HG03571 (cell line): ENCODE results near the gene SPHK1.

ENCODE experiments used
- ATAC-seq: cut with Tn5 transposase; IDR thresholded peaks from one replicate; pipeline ENCODE4 v1.9.1; 2021; ENCODE audit not compliant: unreplicated experiment

Gene SPHK1

DNA sequence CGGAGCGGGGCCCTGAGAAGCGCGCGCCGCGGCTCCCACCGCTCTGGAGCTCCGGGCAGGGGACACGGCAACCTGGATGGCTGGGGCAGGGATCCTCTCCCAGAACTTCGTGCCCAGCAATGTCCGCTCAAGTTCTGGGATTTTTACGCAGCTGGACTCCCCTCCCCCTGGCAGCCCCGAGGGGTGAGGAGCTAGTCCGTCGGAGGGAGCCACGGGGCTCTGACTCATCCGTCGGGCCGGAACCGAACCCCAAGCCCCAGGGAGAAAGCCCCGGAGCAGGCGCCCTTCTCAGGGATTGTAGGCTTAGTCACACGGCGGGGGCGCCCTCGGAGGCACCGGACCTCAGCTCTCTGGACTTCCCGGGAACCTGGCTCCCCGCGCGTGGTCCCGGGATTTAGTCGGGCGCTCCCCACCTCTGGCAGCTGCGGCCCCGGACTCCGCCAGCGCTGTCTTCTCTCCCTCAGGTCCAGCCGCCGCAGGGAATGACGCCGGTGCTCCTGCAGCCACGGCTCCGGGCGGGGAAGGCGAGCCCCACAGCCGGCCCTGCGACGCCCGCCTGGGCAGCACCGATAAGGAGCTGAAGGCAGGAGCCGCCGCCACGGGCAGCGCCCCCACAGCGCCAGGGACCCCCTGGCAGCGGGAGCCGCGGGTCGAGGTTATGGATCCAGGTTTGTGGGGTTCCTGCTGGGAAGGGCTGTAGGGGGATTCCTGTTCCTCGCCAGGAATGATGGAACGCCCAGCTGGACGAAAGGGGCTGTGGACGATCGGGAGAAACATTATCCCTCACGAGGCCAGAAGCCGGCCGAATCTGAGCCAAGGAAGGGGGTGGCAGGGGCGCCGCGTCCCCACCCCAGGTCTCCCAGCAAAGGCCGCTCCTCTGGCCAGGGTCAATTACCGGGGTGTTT is 830 bp downstream of the SPHK1 start:
- ATAC-seq = no peak

DNA sequence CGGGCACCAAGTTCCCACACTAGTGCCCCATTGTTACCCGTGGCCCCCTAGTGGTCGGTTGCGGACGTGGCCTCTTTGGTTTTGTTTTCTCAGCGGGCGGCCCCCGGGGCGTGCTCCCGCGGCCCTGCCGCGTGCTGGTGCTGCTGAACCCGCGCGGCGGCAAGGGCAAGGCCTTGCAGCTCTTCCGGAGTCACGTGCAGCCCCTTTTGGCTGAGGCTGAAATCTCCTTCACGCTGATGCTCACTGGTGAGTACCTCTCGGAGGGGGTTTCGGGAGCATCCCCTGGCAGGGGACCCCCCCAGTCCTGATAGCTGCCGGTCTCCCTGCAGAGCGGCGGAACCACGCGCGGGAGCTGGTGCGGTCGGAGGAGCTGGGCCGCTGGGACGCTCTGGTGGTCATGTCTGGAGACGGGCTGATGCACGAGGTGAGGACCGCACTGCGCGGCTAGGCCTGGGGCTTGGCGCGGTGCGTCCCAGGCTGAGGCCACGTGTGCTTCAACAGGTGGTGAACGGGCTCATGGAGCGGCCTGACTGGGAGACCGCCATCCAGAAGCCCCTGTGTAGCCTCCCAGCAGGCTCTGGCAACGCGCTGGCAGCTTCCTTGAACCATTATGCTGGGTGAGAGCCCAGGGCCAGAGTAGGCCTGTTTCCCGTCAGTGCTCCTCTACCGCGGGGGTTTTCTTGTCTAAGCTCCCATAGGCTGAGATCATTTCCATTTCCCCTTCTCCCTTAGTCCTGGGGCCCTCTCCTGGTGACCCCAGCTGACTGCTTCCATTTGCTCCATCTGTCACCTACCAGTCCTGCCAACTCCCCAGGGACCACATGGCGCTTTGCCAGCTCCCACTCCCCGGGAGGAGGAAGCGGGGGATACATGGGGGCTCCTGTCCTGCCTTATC is 1.7 kb downstream of the SPHK1 start:
- no peak for ATAC-seq

DNA sequence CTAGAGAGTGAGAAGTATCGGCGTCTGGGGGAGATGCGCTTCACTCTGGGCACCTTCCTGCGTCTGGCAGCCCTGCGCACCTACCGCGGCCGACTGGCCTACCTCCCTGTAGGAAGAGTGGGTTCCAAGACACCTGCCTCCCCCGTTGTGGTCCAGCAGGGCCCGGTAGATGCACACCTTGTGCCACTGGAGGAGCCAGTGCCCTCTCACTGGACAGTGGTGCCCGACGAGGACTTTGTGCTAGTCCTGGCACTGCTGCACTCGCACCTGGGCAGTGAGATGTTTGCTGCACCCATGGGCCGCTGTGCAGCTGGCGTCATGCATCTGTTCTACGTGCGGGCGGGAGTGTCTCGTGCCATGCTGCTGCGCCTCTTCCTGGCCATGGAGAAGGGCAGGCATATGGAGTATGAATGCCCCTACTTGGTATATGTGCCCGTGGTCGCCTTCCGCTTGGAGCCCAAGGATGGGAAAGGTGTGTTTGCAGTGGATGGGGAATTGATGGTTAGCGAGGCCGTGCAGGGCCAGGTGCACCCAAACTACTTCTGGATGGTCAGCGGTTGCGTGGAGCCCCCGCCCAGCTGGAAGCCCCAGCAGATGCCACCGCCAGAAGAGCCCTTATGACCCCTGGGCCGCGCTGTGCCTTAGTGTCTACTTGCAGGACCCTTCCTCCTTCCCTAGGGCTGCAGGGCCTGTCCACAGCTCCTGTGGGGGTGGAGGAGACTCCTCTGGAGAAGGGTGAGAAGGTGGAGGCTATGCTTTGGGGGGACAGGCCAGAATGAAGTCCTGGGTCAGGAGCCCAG is 2.8 kb downstream of the SPHK1 start:
- no peak for ATAC-seq

DNA sequence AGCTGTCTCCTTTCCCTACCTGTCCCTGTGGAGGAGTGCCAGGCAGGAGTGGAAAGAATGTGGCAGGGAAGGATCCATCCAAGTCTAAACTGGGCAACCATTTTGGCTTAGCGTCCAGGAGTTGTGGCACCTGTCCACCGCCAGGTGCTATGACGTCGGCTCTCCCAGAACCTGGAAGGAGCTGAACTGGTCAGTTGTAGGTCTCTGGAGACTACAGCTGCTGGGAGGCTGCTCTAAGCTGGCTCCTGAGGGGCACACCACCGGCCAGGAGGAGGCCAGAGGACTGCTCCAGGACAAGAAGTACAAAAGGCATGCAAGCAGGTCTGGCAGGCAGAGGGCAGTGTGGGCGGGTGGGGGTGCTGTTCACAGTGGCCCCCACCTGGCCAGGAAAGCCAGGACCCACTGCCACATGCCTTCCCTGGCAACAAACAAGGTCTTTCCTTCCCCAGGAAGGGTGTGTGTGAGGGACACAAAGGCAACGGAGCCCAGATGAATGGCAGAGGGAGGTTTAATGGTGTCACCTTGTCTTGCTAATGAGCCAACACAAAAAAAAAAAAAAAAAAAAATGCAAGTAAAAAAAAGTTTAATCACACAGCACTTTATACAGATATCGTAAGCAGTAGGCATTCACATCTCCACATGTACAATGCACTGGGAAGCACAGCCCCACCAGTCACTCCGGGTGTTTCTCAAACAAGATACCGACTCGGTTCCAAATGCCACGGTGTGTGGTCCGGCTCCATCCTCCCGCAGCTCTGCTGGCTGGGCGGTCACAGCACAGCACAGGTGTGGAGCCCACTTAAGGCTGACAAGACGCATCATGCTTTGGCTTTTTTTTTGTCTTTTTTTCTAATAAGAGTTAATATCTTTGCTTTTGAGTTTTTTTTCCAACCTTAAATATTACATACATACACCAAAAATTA is 4.8 kb downstream of the SPHK1 start:
- no peak for ATAC-seq

DNA sequence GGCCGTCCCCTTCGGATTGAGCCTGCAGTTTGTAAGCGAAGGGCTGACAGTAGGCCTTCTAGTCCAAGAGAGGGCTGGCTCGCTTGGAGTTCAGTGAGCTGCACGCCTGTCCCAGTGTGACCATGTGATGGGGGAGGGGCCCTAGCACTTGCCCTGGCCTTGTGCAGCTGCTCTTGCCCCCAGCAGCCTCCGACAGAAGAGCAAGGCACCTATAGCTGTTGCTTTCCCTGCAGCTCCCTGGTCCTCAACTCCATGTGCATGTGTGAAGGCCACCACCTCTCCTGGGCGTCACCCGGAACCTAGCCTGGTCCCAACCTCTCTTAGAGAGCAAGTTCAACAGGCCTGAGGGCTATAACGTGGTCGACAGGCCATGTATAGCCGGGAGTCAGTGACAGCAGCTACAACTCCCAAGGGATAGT is 5.6 kb downstream of the SPHK1 start:
- no peak for ATAC-seq

DNA sequence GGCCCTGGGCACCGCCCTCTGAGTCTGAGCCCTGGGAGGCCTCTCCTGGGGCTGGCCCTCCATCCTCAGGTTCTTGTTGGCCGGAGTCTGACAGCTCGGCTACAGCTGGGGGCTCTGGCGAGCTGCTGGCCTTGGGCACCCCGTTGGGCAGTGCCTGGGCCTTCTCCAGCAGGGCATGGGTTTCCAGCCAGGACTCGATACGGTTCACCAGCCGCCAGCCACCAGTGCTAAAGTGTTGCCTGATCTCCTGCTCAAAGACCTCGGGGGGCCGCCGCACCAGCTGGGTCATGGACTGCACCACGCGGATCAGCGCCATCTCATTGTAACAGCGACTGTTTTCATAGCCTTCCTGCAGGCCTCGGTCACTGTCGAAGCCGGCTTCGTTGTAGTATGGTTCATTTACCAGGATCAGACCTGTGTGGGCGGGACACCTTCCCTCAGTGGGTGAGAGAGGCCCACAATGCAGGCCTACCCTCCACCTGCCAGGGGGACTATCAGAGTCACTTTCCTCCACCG is 6.8 kb downstream of the SPHK1 start:
- ATAC-seq = no peak

DNA sequence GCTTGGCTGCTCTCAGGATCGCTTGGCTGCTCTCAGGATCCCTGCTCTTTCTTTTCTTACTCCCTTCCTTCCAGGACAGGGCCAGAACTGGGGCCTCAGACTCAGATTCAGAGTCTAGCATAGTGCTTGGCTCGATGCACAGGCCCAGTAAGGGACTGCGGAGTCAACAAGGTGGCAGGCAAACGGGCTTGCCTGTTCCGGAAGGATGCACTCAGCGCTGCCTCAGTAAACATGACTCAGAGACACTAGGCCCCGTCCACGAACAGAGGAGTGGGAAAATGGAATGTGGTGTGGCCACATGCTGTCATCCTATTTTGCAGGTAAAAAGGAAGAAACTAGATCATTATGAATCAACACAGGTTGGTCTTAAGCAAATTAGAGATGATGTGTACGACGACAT is 9.8 kb downstream of the SPHK1 start:
- ATAC-seq = no peak

DNA sequence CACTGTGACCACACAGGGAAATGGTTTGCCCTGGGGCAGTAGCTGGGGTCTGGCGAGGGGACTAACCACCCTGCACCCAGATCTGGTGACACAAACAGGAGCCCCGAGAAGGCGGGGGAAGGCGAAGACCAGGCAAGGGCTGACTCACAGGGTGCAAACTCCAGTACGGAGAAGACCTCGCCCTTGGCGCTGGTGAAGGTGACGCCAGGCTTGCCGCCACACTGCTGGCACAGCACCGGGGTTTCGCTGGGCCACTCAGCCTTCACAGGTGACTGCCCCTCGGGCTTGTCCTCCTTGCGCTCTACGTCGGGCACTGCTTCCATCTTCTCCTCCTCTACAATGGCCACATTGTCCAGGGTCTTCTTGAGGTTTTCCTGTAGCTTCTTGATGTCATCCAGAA is 11.6 kb downstream of the SPHK1 start:
- no peak for ATAC-seq

DNA sequence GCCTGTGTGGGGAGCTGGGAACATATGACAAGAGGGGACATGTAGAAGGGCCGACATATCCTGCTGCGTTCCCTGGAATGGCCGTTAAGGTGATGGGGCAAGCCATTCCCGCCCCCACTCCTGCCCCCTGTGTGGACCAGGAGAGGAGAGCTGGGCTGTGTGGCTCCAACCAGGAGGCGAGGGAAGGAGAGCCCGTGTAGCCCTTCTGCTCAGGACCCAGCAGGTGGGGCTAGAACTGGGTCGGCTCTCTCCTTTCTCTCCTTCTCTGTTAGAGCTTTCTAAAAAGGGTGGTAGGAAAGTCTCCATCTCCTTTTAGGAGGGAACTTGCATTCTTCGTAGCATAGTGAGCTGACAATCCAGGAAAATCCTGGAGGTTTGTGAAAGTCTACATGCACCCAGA is 12.8 kb downstream of the SPHK1 start:
- ATAC-seq = no peak

DNA sequence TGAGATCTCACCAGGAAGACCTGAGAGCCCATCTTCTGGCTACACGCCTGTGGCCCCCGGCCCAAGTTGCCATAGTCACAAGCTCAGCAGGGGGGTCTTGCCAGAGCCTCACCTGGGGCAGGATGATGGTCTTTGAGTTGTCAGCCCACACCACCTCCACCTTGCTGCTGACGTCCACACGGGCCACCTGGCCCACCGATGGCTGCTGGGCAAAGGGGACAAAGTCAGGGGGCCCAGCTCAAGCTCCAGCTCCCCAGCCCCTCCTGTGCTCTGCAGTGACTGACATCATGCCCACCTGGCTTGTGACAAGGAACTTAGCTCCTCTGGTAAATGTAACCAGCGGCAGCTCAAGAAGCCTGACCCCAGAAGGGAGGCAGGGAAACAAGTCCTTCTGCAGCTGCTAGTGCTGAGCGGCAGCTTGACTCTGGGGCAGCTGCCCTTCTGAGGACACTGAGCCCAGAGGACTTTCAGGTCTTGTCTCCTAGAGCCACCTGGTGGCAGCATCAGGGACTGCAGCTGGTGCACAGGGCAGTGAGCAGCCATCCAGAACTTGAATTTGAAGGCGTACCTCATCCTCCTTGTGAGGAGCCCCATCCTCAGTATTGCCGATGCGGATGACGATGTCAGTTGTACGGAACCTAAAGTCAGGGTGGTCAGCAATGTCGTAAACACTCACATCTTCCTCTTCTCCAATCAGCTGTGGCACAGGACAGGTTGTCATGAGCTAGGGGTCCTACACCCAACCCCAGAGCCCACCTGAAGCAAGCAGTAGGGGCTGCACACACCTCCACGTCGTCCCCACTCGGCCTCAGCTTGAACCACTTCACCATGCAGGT is 13.5 kb downstream of the SPHK1 start:
- no peak for ATAC-seq

DNA sequence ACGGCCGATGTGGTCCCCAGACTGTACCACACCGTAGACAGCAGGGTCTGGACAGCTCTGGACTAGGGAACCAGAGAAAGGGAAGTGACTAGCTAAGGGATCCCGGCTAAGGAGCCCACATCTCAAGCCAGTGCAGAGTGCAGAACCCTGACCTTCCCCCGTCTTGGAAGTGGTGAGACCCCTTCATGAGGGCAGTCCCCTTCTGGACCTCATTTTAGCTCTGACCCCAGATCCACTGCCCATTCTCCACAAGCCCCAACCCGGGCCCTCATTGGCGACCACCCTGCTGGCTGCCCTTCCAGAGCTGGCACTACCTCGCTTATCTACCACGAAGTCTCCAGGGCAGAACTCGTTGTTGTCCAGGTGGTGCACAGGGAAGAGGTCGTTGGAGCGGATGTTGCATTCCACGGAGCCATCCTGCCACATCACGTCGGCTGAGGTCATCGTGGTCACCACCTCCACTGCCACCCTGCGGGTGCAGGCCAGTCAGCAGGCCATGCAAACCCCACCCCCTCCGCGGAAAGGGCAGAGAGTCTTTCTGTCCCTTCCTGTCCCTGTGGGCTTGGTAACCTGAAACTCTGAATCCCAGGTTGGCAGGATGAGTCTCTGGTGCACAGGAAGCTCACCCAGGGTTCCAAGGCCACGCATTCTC is 14.2 kb downstream of the SPHK1 start:
- no peak for ATAC-seq

DNA sequence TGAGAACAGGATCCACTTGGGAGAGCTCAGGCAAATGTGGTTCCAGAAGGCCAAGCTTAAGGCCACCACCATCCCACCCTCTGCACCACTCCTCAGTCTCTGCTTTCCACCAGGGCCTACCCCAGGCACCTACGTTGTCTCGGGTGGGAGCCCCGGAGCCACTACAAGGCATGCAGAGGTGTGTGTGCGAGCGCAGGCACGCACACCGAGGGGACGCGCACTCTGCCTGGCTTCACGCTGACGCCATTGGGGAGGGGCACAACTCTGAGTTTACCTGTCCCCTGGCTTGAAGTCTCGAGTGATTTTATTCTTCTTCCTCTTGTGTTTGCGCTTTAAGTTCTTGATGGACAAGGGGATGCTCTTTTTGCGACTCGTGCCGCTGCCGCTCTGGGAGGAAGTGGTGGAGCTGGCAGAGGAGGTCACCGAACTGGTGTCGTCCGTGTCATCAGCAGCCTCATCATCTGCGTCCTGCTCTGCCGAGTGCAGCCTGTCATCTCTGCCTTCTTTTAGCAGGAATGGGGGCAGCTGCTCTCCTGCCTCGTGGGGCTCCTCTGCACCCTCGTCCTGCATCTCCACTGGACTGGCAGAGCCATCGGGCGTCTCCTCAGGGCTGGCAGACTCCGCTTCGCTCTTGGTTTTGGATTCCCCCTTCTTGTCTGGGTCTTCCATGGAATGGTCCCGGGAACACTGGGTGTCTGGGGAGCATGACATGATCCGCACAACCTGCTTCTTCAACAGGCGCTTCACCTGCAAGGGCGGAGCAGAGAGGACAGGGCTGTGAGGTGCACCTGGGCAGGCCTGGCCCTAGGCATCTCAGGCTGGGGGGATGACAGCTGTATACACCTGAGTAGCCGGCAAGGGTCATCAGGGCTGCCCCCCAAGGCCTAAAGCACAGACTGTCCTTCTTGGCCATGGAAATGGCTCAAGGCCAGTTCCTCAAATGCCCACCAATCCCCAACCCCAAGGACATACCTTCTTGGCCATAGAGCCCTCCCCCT is 15.1 kb downstream of the SPHK1 start:
- no peak for ATAC-seq

DNA sequence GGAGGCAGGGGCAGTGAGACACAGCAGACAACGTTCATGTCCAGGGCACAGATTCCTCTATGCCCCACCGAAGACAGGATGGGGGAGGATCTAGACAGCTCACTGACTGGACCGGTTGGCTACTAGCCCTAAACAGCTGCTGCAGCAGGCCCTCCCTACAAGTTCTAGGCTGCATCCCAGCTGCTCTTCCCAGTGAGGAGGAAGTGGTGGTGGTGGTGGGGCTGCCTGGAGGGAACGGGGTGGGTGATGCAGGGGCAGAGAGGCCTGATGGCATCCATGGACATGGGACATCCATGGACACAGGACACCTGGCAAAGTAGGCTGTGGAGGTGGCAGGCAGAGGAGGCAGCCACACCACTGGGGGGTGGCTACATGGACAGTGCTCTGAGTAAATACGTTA is 18.3 kb downstream of the SPHK1 start:
- no peak for ATAC-seq

DNA sequence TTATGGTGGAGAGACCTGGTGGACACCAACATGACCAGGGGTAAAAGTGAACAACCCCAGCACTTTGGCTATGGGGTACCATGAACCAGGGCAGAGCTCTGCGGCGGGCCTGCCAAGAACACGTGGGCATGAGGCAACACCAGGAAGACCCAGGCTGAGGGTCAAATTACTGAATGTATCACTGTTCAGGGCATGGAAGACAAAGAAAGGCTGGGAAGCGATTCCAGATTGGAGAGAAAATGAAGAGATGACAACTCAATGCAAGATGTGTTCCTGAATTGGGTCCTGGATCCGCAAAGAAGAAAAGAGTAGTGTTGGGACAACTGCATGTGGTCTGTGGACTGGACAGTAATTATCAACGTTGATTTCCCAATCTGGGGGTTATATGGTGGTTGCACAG is 19.8 kb downstream of the SPHK1 start:
- ATAC-seq = no peak

DNA sequence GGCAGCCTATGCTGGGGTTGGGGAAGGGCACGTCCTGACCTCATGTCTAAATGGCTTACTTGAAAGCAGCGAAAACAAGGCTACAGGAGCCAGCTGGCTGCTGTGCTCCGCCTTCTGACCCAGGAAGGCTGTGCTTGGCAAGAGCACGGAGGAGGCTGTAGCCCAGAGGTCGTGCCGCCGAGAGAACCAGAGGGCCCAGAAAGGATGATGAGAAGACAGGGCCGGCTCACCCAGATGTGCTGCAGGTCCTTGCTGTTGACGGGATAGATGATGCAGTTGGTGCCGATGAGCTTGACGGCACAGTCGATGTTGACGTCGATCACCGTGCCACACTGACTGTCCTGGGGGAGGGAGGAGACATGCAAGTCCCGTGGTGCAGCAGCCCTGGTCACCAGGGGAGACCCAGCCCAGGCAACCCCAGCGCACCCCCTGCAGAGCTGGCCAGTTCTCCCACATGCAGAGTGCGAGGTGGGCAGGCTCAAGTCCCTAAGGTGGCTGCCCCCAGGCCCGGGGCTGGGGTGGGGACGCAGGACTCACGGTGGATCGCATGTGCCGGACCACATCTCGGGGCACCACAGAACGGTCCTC is 20.7 kb downstream of the SPHK1 start:
- ATAC-seq = no peak

DNA sequence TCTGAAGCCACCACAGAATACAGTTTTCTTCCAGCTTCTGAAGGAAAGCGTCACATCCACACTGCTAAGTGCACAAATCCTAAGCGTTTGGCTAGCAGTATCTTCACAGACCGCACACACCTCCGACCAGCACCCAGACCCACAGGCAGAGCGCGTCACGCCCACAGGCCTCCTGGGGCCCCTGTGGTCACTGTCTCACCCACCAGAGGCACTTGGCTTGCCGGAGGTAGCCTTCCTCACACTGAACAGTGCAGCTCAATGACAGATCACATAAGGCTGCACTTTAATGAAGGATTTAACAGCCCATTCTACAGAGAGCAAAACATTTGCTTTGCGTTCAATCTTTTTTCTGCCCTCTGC is 21.2 kb downstream of the SPHK1 start:
- ATAC-seq = no peak
